Measurements from ENCODE around the gene PTGIS.

Gene PTGIS

DNA sequence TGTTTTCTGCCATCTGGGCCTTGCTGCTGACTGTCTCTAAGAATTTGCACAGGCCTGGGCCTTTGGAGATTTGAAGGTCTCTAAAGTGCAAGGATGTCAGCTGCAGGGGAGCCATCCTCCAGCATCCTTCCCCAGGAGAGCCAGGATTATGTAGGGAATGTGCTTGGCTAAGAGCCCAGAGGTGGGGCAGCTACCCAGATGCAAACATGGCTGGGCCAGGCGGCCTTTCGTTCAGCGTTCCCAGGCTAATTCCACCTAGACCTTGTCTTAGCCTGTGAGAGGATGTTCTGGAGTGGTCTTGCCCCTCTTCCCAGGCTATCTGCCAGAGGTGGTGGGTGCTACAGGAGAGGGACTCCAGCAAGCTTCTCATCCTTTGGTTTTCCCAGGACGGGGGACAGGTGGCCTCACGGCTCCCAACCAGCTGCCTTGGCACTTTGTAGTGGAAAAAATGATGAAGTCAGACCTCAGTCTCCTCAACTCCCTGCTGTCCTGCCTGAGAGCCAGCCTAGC is 7.7 kb upstream of the PTGIS start:
- H3K27me3 ChIP-seq (ENCODE audit: insufficient read depth, poor library complexity, severe bottlenecking) = peaks cover 15% of the 10 kb centered on the region
- H3K27ac ChIP-seq (replicated peaks) = no peak overlapping the region
- TF ChIP-seq GABPA (IDR thresholded peaks at IDR 0.05; ENCODE audit: low read depth) = no peak
- TF ChIP-seq, protein P1, sequence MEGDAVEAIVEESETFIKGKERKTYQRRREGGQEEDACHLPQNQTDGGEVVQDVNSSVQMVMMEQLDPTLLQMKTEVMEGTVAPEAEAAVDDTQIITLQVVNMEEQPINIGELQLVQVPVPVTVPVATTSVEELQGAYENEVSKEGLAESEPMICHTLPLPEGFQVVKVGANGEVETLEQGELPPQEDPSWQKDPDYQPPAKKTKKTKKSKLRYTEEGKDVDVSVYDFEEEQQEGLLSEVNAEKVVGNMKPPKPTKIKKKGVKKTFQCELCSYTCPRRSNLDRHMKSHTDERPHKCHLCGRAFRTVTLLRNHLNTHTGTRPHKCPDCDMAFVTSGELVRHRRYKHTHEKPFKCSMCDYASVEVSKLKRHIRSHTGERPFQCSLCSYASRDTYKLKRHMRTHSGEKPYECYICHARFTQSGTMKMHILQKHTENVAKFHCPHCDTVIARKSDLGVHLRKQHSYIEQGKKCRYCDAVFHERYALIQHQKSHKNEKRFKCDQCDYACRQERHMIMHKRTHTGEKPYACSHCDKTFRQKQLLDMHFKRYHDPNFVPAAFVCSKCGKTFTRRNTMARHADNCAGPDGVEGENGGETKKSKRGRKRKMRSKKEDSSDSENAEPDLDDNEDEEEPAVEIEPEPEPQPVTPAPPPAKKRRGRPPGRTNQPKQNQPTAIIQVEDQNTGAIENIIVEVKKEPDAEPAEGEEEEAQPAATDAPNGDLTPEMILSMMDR (IDR thresholded peaks at IDR 0.05; ENCODE audit: insufficient read depth, low read length) = no peak
- TF ChIP-seq POLR2AphosphoS5 (IDR thresholded peaks at IDR 0.05; ENCODE audit: low read depth) = no peak
- TF ChIP-seq, protein P2, sequence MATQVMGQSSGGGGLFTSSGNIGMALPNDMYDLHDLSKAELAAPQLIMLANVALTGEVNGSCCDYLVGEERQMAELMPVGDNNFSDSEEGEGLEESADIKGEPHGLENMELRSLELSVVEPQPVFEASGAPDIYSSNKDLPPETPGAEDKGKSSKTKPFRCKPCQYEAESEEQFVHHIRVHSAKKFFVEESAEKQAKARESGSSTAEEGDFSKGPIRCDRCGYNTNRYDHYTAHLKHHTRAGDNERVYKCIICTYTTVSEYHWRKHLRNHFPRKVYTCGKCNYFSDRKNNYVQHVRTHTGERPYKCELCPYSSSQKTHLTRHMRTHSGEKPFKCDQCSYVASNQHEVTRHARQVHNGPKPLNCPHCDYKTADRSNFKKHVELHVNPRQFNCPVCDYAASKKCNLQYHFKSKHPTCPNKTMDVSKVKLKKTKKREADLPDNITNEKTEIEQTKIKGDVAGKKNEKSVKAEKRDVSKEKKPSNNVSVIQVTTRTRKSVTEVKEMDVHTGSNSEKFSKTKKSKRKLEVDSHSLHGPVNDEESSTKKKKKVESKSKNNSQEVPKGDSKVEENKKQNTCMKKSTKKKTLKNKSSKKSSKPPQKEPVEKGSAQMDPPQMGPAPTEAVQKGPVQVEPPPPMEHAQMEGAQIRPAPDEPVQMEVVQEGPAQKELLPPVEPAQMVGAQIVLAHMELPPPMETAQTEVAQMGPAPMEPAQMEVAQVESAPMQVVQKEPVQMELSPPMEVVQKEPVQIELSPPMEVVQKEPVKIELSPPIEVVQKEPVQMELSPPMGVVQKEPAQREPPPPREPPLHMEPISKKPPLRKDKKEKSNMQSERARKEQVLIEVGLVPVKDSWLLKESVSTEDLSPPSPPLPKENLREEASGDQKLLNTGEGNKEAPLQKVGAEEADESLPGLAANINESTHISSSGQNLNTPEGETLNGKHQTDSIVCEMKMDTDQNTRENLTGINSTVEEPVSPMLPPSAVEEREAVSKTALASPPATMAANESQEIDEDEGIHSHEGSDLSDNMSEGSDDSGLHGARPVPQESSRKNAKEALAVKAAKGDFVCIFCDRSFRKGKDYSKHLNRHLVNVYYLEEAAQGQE (IDR thresholded peaks at IDR 0.05; ENCODE audit: insufficient replicate concordance, low read depth) = no peak
- TF ChIP-seq SPI1 (IDR thresholded peaks at IDR 0.05; ENCODE audit: borderline replicate concordance, low read depth) = no peak
- no peak for DNase-seq (ENCODE audit: low read depth in 1 of 2, low spot score in 1 of 2)
- no peak overlapping the region for H3K4me3 ChIP-seq (replicated peaks; ENCODE audit: insufficient read depth, low read length)

DNA sequence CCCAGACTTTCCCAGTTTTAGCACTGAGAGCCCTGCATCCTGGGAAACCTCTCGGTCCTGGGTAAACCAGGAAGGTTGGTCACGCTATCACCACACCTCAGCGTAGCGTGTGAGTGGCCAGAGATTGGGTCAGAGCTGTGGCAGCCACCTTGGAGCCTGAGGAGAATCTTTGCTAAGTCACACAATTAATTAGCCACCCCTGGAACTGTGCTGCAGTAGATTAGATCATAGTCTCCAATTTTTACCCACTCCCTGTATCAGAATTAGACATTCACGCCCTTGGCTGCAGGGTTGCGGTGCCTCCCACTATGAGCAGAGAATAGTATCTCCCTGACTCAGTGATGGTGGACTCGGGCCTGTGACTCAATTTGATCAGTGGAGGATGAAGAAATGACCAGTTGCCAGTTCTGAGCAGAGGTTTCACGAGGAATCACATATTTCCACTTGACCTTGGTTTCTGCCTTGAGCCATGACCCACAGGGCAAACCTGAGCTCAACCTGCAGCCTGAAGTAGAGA is 6.0 kb upstream of the PTGIS start:
- no peak overlapping the region for H3K4me3 ChIP-seq (replicated peaks; ENCODE audit: insufficient read depth, low read length)
- no peak for DNase-seq (ENCODE audit: low read depth in 1 of 2, low spot score in 1 of 2)

DNA sequence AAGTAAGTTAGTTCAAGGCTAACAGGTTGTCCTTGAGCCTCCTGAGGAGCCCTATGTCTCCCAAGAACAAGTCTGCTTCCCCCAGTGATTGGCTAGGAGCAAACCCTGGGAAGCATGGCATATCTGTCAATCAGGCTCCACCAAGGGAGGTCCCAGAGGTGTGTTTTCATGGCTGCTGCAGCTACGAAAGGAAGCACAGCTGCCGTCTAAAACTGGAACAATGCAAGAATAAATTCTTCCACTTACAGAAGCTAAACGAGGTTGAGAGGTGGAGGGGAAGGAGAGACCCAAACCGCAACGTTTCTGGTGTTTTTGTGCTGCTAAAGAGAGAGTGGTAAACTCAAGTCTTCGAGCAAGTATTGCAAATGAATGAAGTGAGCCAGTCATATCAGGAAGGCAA is 4.9 kb upstream of the PTGIS start:
- DNase-seq (ENCODE audit: low read depth in 1 of 2, low spot score in 1 of 2) = no peak
- Histone ChIP-seq H3K27ac (replicated peaks) (no peak overlapping the region), H3K27me3 (ENCODE audit: insufficient read depth, poor library complexity, severe bottlenecking) (peaks cover 39% of the 10 kb centered on the region), H3K4me3 (replicated peaks; ENCODE audit: insufficient read depth, low read length) (no peak overlapping the region)
- TF ChIP-seq, protein P2 (IDR thresholded peaks at IDR 0.05; ENCODE audit: insufficient replicate concordance, low read depth) = no peak
- no peak for TF ChIP-seq POLR2AphosphoS5 (IDR thresholded peaks at IDR 0.05; ENCODE audit: low read depth)
- TF ChIP-seq SPI1 (IDR thresholded peaks at IDR 0.05; ENCODE audit: borderline replicate concordance, low read depth) = no peak
- TF ChIP-seq GABPA (IDR thresholded peaks at IDR 0.05; ENCODE audit: low read depth) = no peak
- TF ChIP-seq, protein P1 (IDR thresholded peaks at IDR 0.05; ENCODE audit: insufficient read depth, low read length) = no peak

More for the DNA sequence above, 6.0 kb upstream of the PTGIS start:
- Histone ChIP-seq H3K27ac (replicated peaks) (no peak overlapping the region), H3K27me3 (ENCODE audit: insufficient read depth, poor library complexity, severe bottlenecking) (peaks cover 32% of the 10 kb centered on the region)
- TF ChIP-seq, protein P2 (IDR thresholded peaks at IDR 0.05; ENCODE audit: insufficient replicate concordance, low read depth) = no peak
- TF ChIP-seq POLR2AphosphoS5 (IDR thresholded peaks at IDR 0.05; ENCODE audit: low read depth) (no peak), SPI1 (IDR thresholded peaks at IDR 0.05; ENCODE audit: borderline replicate concordance, low read depth) (no peak), GABPA (IDR thresholded peaks at IDR 0.05; ENCODE audit: low read depth) (no peak)
- TF ChIP-seq, protein P1 (IDR thresholded peaks at IDR 0.05; ENCODE audit: insufficient read depth, low read length) = no peak
